Body of pancreas (tissue), 4 donors: ENCODE results near the gene TFCP2L1. TPM values are rescaled to one million over a fixed set of nuclear protein-coding genes. Genes with fewer than 3 reads are reported as not detected.

Experiments
- ATAC-seq: fragments of 150-250 bp; one replicate; pipeline ENCODE4 v1.9.1; 2016
- DNase-seq, 4 donors: peaks; one replicate each; pipeline ENCODE4 v3.0.0-alpha.2; 2019
- H3K27ac ChIP-seq, 4 donors: fragments of 200-600 bp; sonication (generic); 1 replicate in 3 of 4; 2 replicates in 1 of 4; pipeline versions ENCODE4 v1.5.1 to v1.6.1; 2016 to 2019; ENCODE audit warnings: mild to moderate bottlenecking in 1 of 4, mixed read lengths in 1 of 4, moderate library complexity in 1 of 4
- H3K27me3 ChIP-seq, 2 donors: fragments of 200-600 bp; sonication (generic); one replicate each; pipeline ENCODE4 v1.6.0; 2016; ENCODE audit warnings: mild to moderate bottlenecking in 1 of 2
- H3K36me3 ChIP-seq, 2 donors: fragments of 200-600 bp; sonication (generic); replicated peaks in 1 of 2; 2 replicates each; pipeline ENCODE4 v1.5.1; 2016; ENCODE audit warnings: low read depth in 2 of 2; ENCODE audit not compliant: insufficient read depth in 1 of 2
- H3K4me1 ChIP-seq: fragments of 200-600 bp; sonication (generic); one replicate; pipeline ENCODE4 v1.6.0; 2016
- H3K4me3 ChIP-seq, 2 donors: fragments of 200-600 bp; sonication (generic); 1 replicate in 1 of 2; 2 replicates in 1 of 2; pipeline ENCODE4 v1.5.1; 2016 to 2019
- H3K9me3 ChIP-seq, 3 donors: fragments of 200-600 bp; sonication (generic); 1 replicate in 2 of 3; 2 replicates in 1 of 3; pipeline ENCODE4 v1.5.1; 2016
- CTCF ChIP-seq, 7 experiments: fragments of 450-650 bp in 4 of 7; fragments of 200-600 bp in 3 of 7; sonication (generic) in 3 of 7; IDR thresholded peaks; one replicate each; pipeline ENCODE4 v1.5.1; 2016 to 2019; ENCODE audit warnings: antibody characterized with exemption in 7 of 7
- POLR2A ChIP-seq, 3 donors: fragments of 450-650 bp; IDR thresholded peaks; one replicate each; pipeline ENCODE4 v1.6.1; 2016; ENCODE audit warnings: antibody characterized with exemption in 3 of 3, mild to moderate bottlenecking in 2 of 3
- WGBS, 2 donors: methylation state at CpG; one replicate each; pipeline ENCODE4 v1.1.5; 2017; 5-methylcytosine and 5-hydroxymethylcytosine counted together
- intact Hi-C: fragments of 100-400 bp; cut with DNase I; formaldehyde crosslinking; loops from one replicate; pipeline ENCODE4 v1.15.1; 2023
- total RNA-seq, 2 donors: library from RNA; depleted of rRNA; stranded (reverse); fragments of >200 nt; gene quantifications; one replicate each; pipeline ENCODE4 v1.1.0, GENCODE V29; 2016

TFCP2L1 gene
- total RNA-seq, 2 donors from 2014 or later = 4.6 to 8.3 TPM

GRCh38 chr2:121220995-121221394, 64.0 kb downstream of the TFCP2L1 start:
- no peaks in the 10 kb centered on the region for H3K4me1 ChIP-seq
- 87 to 88% methylated on average over 1 of the region's 1 CpG for WGBS, 2 donors
- no peak overlapping the region for H3K4me3 ChIP-seq
- TF ChIP-seq POLR2A (IDR thresholded peaks at IDR 0.05) = no peak
- no peak for TF ChIP-seq CTCF (IDR thresholded peaks at IDR 0.05)
- no peaks in the 10 kb centered on the region for H3K9me3 ChIP-seq
- no peaks in the 10 kb centered on the region for H3K27me3 ChIP-seq
- no peak for DNase-seq
- intact Hi-C loops = no loop called here
- no peak overlapping the region for H3K27ac ChIP-seq
- no peak for ATAC-seq
- no peaks in the 10 kb centered on the region for H3K36me3 ChIP-seq

GRCh38 chr2:121219866-121220265, 65.1 kb downstream of the TFCP2L1 start:
- Histone ChIP-seq H3K4me3 (no peak overlapping the region), H3K9me3 (no peaks in the 10 kb centered on the region), H3K4me1 (no peaks in the 10 kb centered on the region), H3K27me3 (no peaks in the 10 kb centered on the region), H3K27ac (no peak overlapping the region), H3K36me3 (no peaks in the 10 kb centered on the region)
- WGBS, 2 donors = 76 to 87% methylated on average over 5 of the region's 5 CpGs
- TF ChIP-seq CTCF (IDR thresholded peaks at IDR 0.05) (no peak), POLR2A (IDR thresholded peaks at IDR 0.05) (no peak)
- intact Hi-C loops = no loop called here
- DNase-seq = no peak
- no peak for ATAC-seq

GRCh38 chr2:121218386-121218938, 66.5 kb downstream of the TFCP2L1 start:
- intact Hi-C loops = no loop called here
- DNase-seq (no peak), ATAC-seq (no peak)
- TF ChIP-seq POLR2A (IDR thresholded peaks at IDR 0.05) (no peak), CTCF (IDR thresholded peaks at IDR 0.05) (no peak)
- Histone ChIP-seq H3K4me1 (no peaks in the 10 kb centered on the region), H3K27ac (no peak overlapping the region), H3K4me3 (no peak overlapping the region), H3K9me3 (no peaks in the 10 kb centered on the region), H3K27me3 (no peaks in the 10 kb centered on the region), H3K36me3 (no peaks in the 10 kb centered on the region)
- 87 to 98% methylated on average over 3 to 8 of the region's 8 CpGs for WGBS, 2 donors

- no peak for DNase-seq
- Histone ChIP-seq H3K4me3 (no peak overlapping the region), H3K27ac (no peak overlapping the region), H3K36me3 (no peaks in the 10 kb centered on the region), H3K9me3 (no peaks in the 10 kb centered on the region), H3K4me1 (no peaks in the 10 kb centered on the region), H3K27me3 (no peaks in the 10 kb centered on the region)
- intact Hi-C loops = no loop called here
- ATAC-seq = no peak
- TF ChIP-seq CTCF (IDR thresholded peaks at IDR 0.05) (no peak), POLR2A (IDR thresholded peaks at IDR 0.05) (no peak)
- WGBS, 2 donors = 86 to 92% methylated on average over 8 to 10 of the region's 10 CpGs
These were observed 67.4 kb downstream of the TFCP2L1 start for GRCh38 chr2:121217627-121218026.

GRCh38 chr2:121214296-121214695, 70.7 kb downstream of the TFCP2L1 start:
- TF ChIP-seq CTCF (IDR thresholded peaks at IDR 0.05) = no peak
- TF ChIP-seq POLR2A (IDR thresholded peaks at IDR 0.05) = no peak
- DNase-seq = no peak
- H3K9me3 ChIP-seq = no peaks in the 10 kb centered on the region
- no peaks in the 10 kb centered on the region for H3K36me3 ChIP-seq
- H3K27ac ChIP-seq = no peak overlapping the region
- intact Hi-C loops = no loop called here
- H3K4me3 ChIP-seq = no peak overlapping the region
- WGBS, 2 donors = 91 to 95% methylated on average over 9 to 10 of the region's 10 CpGs
- no peak for ATAC-seq
- no peaks in the 10 kb centered on the region for H3K27me3 ChIP-seq
- H3K4me1 ChIP-seq = peaks cover 16% of the 10 kb centered on the region
